ENCODE data around the gene RPL14. TPM values are rescaled to one million over a fixed set of nuclear protein-coding genes. Genes with fewer than 3 reads are reported as not detected.
A peak's percentile ranks its signal among the peaks of the same experiment; 100 is the strongest.

The RPL14 gene
- total and polyA plus RNA-seq, 2 of the 13 experiments (the other 11 are each of a cell fraction or from before 2014, with no cell fraction given), result 502 to 1,291 TPM

DNA sequence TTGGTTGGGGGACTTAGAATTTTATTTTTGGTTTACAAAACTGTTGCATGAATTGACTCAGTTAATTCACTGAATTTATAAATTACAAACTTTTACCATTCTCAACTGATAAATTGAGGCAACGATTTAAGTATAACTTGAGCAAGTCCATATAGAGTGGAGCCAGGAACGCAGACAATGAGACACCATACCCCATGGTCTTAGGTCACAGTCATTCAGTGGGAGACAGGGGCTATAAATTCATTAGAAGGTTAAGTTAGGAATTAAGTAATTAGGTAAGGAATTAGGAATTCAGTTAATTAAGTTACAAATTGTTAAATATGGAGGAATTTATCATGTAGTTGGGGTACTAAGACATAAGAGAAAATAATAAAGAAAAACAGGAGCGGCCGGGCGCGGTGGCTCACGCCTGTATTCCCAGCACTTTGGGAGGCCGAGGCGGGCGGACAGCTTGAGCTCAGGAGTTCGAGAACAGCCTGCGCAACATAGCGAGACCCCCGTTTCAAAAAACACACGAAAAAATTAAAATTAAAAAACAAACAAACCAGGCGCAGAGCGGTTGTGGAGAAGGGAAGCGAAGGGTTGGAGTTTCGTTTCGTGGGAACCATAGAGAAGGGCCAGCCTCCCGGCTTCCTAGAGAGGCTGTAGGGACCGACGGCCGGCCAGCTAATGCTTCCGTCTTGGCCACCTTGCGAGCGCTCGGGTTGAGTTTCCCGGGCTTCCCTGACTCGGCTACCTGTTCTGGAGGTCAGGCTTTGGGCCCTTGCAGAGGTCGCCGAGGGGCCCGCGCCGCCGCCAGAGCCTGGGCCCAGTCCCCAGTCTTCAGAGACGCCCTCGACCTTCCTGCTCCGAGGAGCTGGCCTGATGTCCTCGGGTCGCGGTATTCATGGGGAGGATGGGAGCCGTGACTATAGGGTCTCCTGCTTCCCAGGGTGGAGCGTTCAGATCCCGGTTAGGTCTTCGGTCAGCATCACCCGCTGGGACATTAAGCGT lies 19.6 kb downstream of the RPL14 start, which contains the start of gene ZNF619 (continued):
- TF ChIP-seq AHDC1 (CRISPR knock-in tag; IDR thresholded peaks at IDR 0.05; ENCODE audit: borderline replicate concordance) (peak; percentile 21; the same call in 1 of the 2 replicates), FOXC1 (CRISPR knock-in tag; IDR thresholded peaks at IDR 0.05; ENCODE audit: borderline replicate concordance) (no peak), ZSCAN9 (CRISPR knock-in tag; IDR thresholded peaks at IDR 0.05; ENCODE audit: borderline replicate concordance) (no peak), ZNF550 (CRISPR knock-in tag; IDR thresholded peaks at IDR 0.05; ENCODE audit: borderline replicate concordance) (no peak), ZNF598 (CRISPR knock-in tag; IDR thresholded peaks at IDR 0.05; ENCODE audit: borderline replicate concordance) (peak; percentile 59; the same call in 1 of the 2 replicates), EEA1 (CRISPR knock-in tag; IDR thresholded peaks at IDR 0.05; ENCODE audit: borderline replicate concordance) (no peak), PLRG1 (conservative IDR thresholded peaks at IDR 0.05) (no peak), PAWR (CRISPR knock-in tag; IDR thresholded peaks at IDR 0.05; ENCODE audit: borderline replicate concordance) (no peak), SRSF1 (optimal IDR thresholded peaks at IDR 0.05; ENCODE audit: low read depth, low read length) (peak; percentile 69), ZNF331 (CRISPR knock-in tag; IDR thresholded peaks at IDR 0.05) (0 out of 2 replicates have a peak, but pooled peaks have one; percentile 32), ZNF558 (CRISPR knock-in tag; IDR thresholded peaks at IDR 0.05; ENCODE audit: borderline replicate concordance) (0 out of 2 replicates have a peak, but pooled peaks have one; percentile 2), IRF2 (CRISPR knock-in tag; IDR thresholded peaks at IDR 0.05) (no peak), THAP11 (CRISPR knock-in tag; IDR thresholded peaks at IDR 0.05) (peak; percentile 55)
- TF ChIP-seq, protein P1, sequence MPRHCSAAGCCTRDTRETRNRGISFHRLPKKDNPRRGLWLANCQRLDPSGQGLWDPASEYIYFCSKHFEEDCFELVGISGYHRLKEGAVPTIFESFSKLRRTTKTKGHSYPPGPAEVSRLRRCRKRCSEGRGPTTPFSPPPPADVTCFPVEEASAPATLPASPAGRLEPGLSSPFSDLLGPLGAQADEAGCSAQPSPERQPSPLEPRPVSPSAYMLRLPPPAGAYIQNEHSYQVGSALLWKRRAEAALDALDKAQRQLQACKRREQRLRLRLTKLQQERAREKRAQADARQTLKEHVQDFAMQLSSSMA (CRISPR knock-in tag; IDR thresholded peaks at IDR 0.05), result no peak
- TF ChIP-seq, protein P2, sequence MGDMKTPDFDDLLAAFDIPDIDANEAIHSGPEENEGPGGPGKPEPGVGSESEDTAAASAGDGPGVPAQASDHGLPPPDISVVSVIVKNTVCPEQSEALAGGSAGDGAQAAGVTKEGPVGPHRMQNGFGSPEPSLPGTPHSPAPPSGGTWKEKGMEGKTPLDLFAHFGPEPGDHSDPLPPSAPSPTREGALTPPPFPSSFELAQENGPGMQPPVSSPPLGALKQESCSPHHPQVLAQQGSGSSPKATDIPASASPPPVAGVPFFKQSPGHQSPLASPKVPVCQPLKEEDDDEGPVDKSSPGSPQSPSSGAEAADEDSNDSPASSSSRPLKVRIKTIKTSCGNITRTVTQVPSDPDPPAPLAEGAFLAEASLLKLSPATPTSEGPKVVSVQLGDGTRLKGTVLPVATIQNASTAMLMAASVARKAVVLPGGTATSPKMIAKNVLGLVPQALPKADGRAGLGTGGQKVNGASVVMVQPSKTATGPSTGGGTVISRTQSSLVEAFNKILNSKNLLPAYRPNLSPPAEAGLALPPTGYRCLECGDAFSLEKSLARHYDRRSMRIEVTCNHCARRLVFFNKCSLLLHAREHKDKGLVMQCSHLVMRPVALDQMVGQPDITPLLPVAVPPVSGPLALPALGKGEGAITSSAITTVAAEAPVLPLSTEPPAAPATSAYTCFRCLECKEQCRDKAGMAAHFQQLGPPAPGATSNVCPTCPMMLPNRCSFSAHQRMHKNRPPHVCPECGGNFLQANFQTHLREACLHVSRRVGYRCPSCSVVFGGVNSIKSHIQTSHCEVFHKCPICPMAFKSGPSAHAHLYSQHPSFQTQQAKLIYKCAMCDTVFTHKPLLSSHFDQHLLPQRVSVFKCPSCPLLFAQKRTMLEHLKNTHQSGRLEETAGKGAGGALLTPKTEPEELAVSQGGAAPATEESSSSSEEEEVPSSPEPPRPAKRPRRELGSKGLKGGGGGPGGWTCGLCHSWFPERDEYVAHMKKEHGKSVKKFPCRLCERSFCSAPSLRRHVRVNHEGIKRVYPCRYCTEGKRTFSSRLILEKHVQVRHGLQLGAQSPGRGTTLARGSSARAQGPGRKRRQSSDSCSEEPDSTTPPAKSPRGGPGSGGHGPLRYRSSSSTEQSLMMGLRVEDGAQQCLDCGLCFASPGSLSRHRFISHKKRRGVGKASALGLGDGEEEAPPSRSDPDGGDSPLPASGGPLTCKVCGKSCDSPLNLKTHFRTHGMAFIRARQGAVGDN (CRISPR knock-in tag; IDR thresholded peaks at IDR 0.05), result peak; percentile 82
- TF ChIP-seq, protein P3, sequence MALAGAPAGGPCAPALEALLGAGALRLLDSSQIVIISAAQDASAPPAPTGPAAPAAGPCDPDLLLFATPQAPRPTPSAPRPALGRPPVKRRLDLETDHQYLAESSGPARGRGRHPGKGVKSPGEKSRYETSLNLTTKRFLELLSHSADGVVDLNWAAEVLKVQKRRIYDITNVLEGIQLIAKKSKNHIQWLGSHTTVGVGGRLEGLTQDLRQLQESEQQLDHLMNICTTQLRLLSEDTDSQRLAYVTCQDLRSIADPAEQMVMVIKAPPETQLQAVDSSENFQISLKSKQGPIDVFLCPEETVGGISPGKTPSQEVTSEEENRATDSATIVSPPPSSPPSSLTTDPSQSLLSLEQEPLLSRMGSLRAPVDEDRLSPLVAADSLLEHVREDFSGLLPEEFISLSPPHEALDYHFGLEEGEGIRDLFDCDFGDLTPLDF (CRISPR knock-in tag; IDR thresholded peaks at IDR 0.05), result 0 out of 2 replicates have a peak, but pooled peaks have one; percentile 34
